Measurements from ENCODE around the gene GXYLT1.

GXYLT1 gene

DNA sequence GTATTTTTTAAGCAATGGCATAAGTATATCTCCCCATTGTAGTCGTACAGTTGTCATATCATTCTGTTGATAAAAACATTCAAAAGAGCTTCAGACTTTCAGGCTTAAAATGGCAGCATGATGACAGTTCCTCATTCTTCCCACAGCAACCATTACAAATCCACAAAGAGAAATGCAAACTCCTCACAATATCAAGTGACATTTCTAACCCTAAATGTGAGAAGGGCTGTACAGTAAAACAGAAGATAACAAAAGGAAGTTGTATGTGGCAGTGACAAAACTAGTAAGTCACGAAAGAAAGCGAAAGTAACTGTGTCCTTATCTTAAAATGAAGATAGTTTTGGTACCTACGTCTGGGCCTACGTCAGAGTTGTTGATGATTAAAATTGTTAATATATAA is 46.7 kb downstream of the GXYLT1 start:
- no peak overlapping the region for H3K9ac ChIP-seq (ENCODE audit: low read length)
- no peak overlapping the region for H3K27ac ChIP-seq (ENCODE audit: low read depth, low read length)
- 0 out of 2 replicates have a peak, but pooled peaks cover 2% of the 10 kb centered on the region for H3K4me1 ChIP-seq (ENCODE audit: control insufficient read depth, insufficient read depth, low read length)
- no peak overlapping the region for H3K4me3 ChIP-seq (ENCODE audit: low read depth, low read length)
- H3K27me3 ChIP-seq (ENCODE audit: control insufficient read depth, insufficient read depth, low read length): no peaks in the 10 kb centered on the region
- H3K9me3 ChIP-seq (ENCODE audit: control insufficient read depth, insufficient read depth, low read depth, low read length): no peaks in the 10 kb centered on the region
- H3K36me3 ChIP-seq (ENCODE audit: control insufficient read depth, insufficient read depth, low read length): peaks cover 10% of the 10 kb centered on the region

DNA sequence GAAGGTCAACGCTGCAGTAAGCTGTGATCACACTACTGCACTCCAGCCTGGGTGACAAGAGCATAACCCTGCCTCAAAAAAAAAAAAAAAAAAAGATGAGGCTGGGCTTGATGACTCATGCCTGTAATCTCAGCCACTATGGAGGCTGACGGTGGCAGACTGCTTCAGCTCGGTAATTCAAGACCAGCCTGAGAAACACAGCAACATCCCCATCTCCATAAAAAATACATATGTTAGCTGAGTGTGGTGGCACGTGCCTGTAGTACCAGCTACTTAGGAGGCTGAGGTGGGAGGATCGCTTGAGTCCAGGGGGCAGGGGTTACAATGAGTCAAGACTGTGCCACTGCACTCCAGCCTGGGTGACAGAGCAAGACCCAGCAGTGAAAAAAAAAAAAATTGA is 50.4 kb downstream of the GXYLT1 start:
- H3K27me3 ChIP-seq (ENCODE audit: control insufficient read depth, insufficient read depth, low read length): no peaks in the 10 kb centered on the region
- H3K4me1 ChIP-seq (ENCODE audit: control insufficient read depth, insufficient read depth, low read length): peaks cover 10% of the 10 kb centered on the region
- H3K9me3 ChIP-seq (ENCODE audit: control insufficient read depth, insufficient read depth, low read depth, low read length): no peaks in the 10 kb centered on the region
- H3K9ac ChIP-seq (ENCODE audit: low read length): no peak overlapping the region
- no peak overlapping the region for H3K4me3 ChIP-seq (ENCODE audit: low read depth, low read length)
- H3K36me3 ChIP-seq (ENCODE audit: control insufficient read depth, insufficient read depth, low read length): peaks cover 10% of the 10 kb centered on the region
- no peak overlapping the region for H3K27ac ChIP-seq (ENCODE audit: low read depth, low read length)

DNA sequence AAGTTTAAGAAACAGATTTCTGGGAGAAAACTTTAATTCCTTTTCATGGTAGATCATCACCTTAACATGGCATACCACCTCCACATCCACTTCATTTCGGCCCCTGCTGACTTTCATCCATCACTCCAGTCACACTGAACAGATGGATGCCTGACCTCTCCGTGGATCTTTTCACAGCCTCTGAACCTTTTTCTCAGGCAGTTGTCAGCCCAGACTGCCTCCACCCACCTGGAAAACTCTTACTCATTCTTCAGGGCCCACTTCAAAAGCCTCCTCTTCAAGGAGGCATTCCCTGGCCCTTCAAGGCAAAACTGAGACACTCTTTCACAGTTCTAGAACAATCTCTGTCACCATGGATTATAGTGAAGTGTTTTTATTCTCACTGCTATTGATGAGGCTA is 52.9 kb downstream of the GXYLT1 start:
- no peak overlapping the region for H3K4me3 ChIP-seq (ENCODE audit: low read depth, low read length)
- H3K36me3 ChIP-seq (ENCODE audit: control insufficient read depth, insufficient read depth, low read length): peaks cover 3% of the 10 kb centered on the region; the same call in 1 of the 2 replicates

DNA sequence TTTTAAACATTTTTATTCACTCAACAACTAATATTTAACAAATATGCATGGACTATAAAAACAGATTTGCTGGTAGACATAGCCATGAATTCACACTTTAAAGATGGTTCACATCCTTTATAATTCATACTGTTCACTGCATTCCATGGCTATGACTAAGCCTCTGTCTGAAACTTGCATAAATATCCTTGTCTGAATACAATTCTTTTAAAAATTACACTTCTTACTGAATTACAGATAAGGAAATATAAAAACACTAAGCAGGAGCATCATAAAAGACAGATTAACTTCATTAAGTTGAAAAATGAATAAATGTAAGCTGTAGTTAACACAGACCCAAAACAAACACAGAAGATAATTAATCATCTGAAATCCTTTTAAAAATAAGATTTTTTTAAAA is 53.8 kb downstream of the GXYLT1 start:
- Histone ChIP-seq H3K4me1 (ENCODE audit: control insufficient read depth, insufficient read depth, low read length) (peaks cover 14% of the 10 kb centered on the region), H3K36me3 (ENCODE audit: control insufficient read depth, insufficient read depth, low read length) (no peaks in the 10 kb centered on the region), H3K27ac (ENCODE audit: low read depth, low read length) (no peak overlapping the region), H3K4me3 (ENCODE audit: low read depth, low read length) (no peak overlapping the region), H3K27me3 (ENCODE audit: control insufficient read depth, insufficient read depth, low read length) (no peaks in the 10 kb centered on the region), H3K9ac (ENCODE audit: low read length) (no peak overlapping the region), H3K9me3 (ENCODE audit: control insufficient read depth, insufficient read depth, low read depth, low read length) (no peaks in the 10 kb centered on the region)

More for the DNA sequence above, 52.9 kb downstream of the GXYLT1 start:
- Histone ChIP-seq H3K4me1 (ENCODE audit: control insufficient read depth, insufficient read depth, low read length) (peaks cover 14% of the 10 kb centered on the region), H3K9ac (ENCODE audit: low read length) (no peak overlapping the region), H3K27ac (ENCODE audit: low read depth, low read length) (no peak overlapping the region), H3K27me3 (ENCODE audit: control insufficient read depth, insufficient read depth, low read length) (no peaks in the 10 kb centered on the region), H3K9me3 (ENCODE audit: control insufficient read depth, insufficient read depth, low read depth, low read length) (no peaks in the 10 kb centered on the region)

DNA sequence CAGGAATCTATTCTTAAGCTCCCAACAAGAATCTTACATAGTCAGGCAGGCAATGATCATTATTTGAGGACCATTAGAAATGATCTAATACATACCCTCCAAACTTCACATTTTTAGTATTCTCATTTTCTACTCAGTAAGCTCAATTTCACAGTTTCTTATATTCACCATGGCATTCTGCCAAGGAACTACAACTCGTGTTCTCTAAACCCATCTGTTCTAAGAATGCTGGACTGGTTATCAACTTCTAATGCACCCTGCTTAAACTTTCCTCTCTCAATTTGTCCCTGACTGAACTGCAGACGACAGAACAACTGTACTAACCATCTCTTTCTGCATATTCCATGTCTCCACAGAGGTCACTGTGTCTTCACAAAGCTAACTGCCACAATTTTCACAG is 58.6 kb downstream of the GXYLT1 start:
- Histone ChIP-seq H3K9me3 (ENCODE audit: control insufficient read depth, insufficient read depth, low read depth, low read length) (no peaks in the 10 kb centered on the region), H3K4me3 (ENCODE audit: low read depth, low read length) (no peak overlapping the region), H3K4me1 (ENCODE audit: control insufficient read depth, insufficient read depth, low read length) (peaks cover 12% of the 10 kb centered on the region), H3K27ac (ENCODE audit: low read depth, low read length) (no peak overlapping the region), H3K27me3 (ENCODE audit: control insufficient read depth, insufficient read depth, low read length) (no peaks in the 10 kb centered on the region), H3K36me3 (ENCODE audit: control insufficient read depth, insufficient read depth, low read length) (no peaks in the 10 kb centered on the region), H3K9ac (ENCODE audit: low read length) (no peak overlapping the region)

DNA sequence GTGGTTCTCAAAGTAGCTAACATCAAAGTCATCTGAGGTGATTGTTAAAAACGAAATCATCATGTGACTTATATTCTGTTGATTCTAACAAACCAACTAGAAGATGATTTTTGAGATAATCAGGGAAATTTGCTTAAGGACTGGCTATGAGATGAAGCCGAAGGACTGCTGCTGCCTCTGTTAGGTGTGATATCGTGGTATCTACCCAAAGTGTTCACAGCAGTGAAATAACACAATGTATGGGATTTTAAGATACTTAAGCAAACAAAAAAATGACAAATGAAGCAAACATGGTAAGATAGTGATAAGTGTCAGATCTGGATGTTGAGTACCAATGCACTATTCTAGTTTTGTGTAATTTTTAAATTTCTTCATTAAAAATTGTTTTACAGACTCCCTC is 59.1 kb downstream of the GXYLT1 start:
- Histone ChIP-seq H3K27ac (ENCODE audit: low read depth, low read length) (no peak overlapping the region), H3K4me3 (ENCODE audit: low read depth, low read length) (no peak overlapping the region), H3K27me3 (ENCODE audit: control insufficient read depth, insufficient read depth, low read length) (no peaks in the 10 kb centered on the region), H3K9me3 (ENCODE audit: control insufficient read depth, insufficient read depth, low read depth, low read length) (no peaks in the 10 kb centered on the region), H3K36me3 (ENCODE audit: control insufficient read depth, insufficient read depth, low read length) (no peaks in the 10 kb centered on the region), H3K4me1 (ENCODE audit: control insufficient read depth, insufficient read depth, low read length) (peaks cover 7% of the 10 kb centered on the region), H3K9ac (ENCODE audit: low read length) (no peak overlapping the region)

DNA sequence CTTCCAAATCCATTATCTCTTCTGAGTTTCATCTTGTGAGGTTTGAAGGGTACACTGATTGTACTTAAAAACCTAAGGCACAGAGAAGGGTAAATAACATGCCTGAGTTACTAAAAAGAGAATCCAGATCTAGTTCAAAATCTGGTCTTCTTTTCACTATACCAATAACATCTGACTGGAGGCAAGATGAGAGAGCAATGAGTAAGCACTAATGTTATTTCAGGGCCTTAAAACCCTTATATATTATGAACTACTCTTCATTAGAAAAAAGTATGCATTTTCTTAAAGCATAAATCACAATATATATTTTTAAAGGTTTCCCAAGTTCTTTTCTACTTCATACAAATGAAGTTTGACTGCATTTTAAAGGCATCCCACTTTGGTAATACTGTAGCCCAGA is 60.2 kb downstream of the GXYLT1 start:
- Histone ChIP-seq H3K27me3 (ENCODE audit: control insufficient read depth, insufficient read depth, low read length) (no peaks in the 10 kb centered on the region), H3K9ac (ENCODE audit: low read length) (no peak overlapping the region), H3K36me3 (ENCODE audit: control insufficient read depth, insufficient read depth, low read length) (no peaks in the 10 kb centered on the region), H3K27ac (ENCODE audit: low read depth, low read length) (no peak overlapping the region), H3K4me3 (ENCODE audit: low read depth, low read length) (no peak overlapping the region), H3K4me1 (ENCODE audit: control insufficient read depth, insufficient read depth, low read length) (0 out of 2 replicates have a peak, but pooled peaks cover 4% of the 10 kb centered on the region), H3K9me3 (ENCODE audit: control insufficient read depth, insufficient read depth, low read depth, low read length) (no peaks in the 10 kb centered on the region)

DNA sequence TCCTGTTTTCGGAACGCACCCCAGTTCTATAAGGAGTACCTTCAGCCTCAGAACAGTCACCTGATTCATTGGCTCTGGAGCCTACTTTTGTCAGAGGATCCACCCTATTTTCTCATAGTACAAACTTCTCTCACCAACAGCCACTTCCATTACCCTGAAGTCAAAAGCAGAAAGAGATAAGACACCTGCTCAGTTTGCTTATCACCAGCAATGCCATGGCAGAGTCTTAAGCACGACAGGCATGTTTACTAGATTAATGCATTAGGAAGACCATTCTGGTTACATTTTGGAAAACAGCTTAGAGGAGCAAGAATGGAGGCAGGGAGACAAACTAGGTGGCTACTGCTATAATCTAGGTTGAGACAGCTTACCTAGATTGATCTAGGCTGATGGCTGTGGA is 67.7 kb downstream of the GXYLT1 start:
- Histone ChIP-seq H3K27me3 (ENCODE audit: control insufficient read depth, insufficient read depth, low read length) (no peaks in the 10 kb centered on the region), H3K4me3 (ENCODE audit: low read depth, low read length) (no peak overlapping the region), H3K9ac (ENCODE audit: low read length) (no peak overlapping the region), H3K36me3 (ENCODE audit: control insufficient read depth, insufficient read depth, low read length) (no peaks in the 10 kb centered on the region), H3K9me3 (ENCODE audit: control insufficient read depth, insufficient read depth, low read depth, low read length) (peaks cover 11% of the 10 kb centered on the region), H3K27ac (ENCODE audit: low read depth, low read length) (no peak overlapping the region), H3K4me1 (ENCODE audit: control insufficient read depth, insufficient read depth, low read length) (no peaks in the 10 kb centered on the region)

DNA sequence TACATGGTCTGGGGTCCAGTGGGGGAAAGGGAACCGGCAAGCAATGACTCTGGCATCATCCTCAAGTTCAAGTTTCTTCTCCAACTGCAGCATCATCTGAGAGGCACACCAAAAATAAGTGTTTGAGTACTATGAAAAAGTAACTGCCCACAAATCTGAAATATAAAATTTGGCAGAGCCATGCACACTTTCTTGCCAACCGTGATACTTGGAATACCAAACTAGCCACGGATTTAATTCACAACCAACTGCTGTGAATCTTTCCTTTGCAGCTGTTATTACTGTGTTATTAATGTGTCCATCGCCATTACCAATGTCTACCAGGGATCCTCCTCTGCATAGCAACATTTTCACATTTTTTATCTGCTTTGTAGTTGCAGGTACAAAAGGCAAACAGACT is 74.6 kb downstream of the GXYLT1 start:
- H3K27ac ChIP-seq (ENCODE audit: low read depth, low read length): no peak overlapping the region
- no peaks in the 10 kb centered on the region for H3K36me3 ChIP-seq (ENCODE audit: control insufficient read depth, insufficient read depth, low read length)
- no peaks in the 10 kb centered on the region for H3K27me3 ChIP-seq (ENCODE audit: control insufficient read depth, insufficient read depth, low read length)
- H3K9ac ChIP-seq (ENCODE audit: low read length): no peak overlapping the region
- H3K4me1 ChIP-seq (ENCODE audit: control insufficient read depth, insufficient read depth, low read length): no peaks in the 10 kb centered on the region
- H3K4me3 ChIP-seq (ENCODE audit: low read depth, low read length): no peak overlapping the region
- H3K9me3 ChIP-seq (ENCODE audit: control insufficient read depth, insufficient read depth, low read depth, low read length): peaks cover 17% of the 10 kb centered on the region

DNA sequence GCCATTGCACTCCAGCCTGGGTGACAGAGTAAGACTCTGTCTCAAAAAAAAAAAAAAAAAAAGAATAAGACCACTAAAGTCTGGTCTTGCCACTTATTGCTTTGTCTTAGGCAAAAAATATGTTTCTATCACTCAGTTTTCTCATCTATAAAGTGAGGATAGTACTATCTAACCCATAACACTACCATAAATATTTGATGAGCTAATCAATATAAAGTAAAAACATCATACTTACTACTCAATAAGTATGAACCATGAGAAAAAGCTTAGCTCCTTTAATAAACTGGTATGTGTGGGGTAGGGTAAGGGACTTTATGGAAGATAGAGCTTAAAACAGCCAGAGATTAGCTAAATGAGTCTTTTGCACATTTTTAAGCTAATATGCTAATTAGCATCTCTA is 85.5 kb downstream of the GXYLT1 start:
- Histone ChIP-seq H3K9me3 (ENCODE audit: control insufficient read depth, insufficient read depth, low read depth, low read length) (peaks cover 24% of the 10 kb centered on the region), H3K27ac (ENCODE audit: low read depth, low read length) (no peak overlapping the region), H3K9ac (ENCODE audit: low read length) (no peak overlapping the region), H3K27me3 (ENCODE audit: control insufficient read depth, insufficient read depth, low read length) (no peaks in the 10 kb centered on the region), H3K36me3 (ENCODE audit: control insufficient read depth, insufficient read depth, low read length) (no peaks in the 10 kb centered on the region), H3K4me3 (ENCODE audit: low read depth, low read length) (no peak overlapping the region), H3K4me1 (ENCODE audit: control insufficient read depth, insufficient read depth, low read length) (no peaks in the 10 kb centered on the region)

DNA sequence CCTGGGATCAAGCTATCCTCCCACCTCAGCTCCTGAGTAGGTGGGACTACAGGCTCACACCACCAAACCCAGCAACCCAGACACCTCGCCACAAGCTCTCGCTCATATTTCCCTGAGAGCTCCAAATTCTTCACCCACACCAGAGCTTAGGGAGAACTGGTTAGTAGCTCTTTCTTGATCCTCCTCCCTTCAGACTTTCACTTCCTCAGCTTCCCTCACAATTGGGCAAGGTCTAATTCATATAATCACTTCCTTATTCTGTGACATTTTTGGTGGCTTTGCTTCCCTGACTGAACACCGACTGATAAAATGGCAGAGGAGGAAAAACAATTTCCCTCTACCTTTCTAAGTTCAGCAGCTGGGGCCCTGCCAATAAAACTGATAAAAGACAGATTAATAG is 88.5 kb downstream of the GXYLT1 start:
- Histone ChIP-seq H3K27me3 (ENCODE audit: control insufficient read depth, insufficient read depth, low read length) (no peaks in the 10 kb centered on the region), H3K27ac (ENCODE audit: low read depth, low read length) (no peak overlapping the region), H3K9ac (ENCODE audit: low read length) (no peak overlapping the region), H3K9me3 (ENCODE audit: control insufficient read depth, insufficient read depth, low read depth, low read length) (0 out of 2 replicates have a peak, but pooled peaks cover 5% of the 10 kb centered on the region), H3K36me3 (ENCODE audit: control insufficient read depth, insufficient read depth, low read length) (no peaks in the 10 kb centered on the region), H3K4me1 (ENCODE audit: control insufficient read depth, insufficient read depth, low read length) (no peaks in the 10 kb centered on the region), H3K4me3 (ENCODE audit: low read depth, low read length) (no peak overlapping the region)

DNA sequence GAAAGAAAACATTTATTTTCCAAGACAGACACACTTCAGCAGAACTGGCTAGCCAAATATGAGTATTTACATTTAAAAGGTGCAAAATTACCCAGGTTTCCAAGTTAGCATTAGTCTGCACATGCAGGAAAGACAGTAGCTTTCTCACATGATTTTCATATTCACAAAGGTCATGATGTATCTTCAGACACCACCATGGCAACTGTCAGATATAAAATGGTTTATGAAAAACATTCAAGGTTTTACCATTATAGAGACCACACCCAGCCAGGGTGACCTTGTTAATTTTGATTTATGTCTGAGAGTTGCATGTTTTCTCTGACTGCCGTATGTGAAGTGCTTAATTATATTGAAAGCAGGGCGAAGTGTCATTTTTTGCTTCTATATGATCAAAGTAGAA is 91.2 kb downstream of the GXYLT1 start:
- H3K4me1 ChIP-seq (ENCODE audit: control insufficient read depth, insufficient read depth, low read length): no peaks in the 10 kb centered on the region
- H3K27ac ChIP-seq (ENCODE audit: low read depth, low read length): no peak overlapping the region
- no peak overlapping the region for H3K4me3 ChIP-seq (ENCODE audit: low read depth, low read length)
- H3K36me3 ChIP-seq (ENCODE audit: control insufficient read depth, insufficient read depth, low read length): no peaks in the 10 kb centered on the region
- H3K9me3 ChIP-seq (ENCODE audit: control insufficient read depth, insufficient read depth, low read depth, low read length): peaks cover 14% of the 10 kb centered on the region
- H3K9ac ChIP-seq (ENCODE audit: low read length): no peak overlapping the region
- no peaks in the 10 kb centered on the region for H3K27me3 ChIP-seq (ENCODE audit: control insufficient read depth, insufficient read depth, low read length)
